ENCODE data around the gene FOXP1.

The FOXP1 gene

GRCh38 chr3:71503525-71504249 lies 79.8 kb downstream of the FOXP1 start:
- no peak for DNase-seq

GRCh38 chr3:71502066-71502625 lies 81.4 kb downstream of the FOXP1 start:
- no peak for DNase-seq

GRCh38 chr3:71500696-71501095 lies 82.8 kb downstream of the FOXP1 start:
- no peak for DNase-seq

GRCh38 chr3:71499227-71499876 lies 84.2 kb downstream of the FOXP1 start:
- no peak for DNase-seq

GRCh38 chr3:71498543-71498942 lies 85.0 kb downstream of the FOXP1 start:
- no peak for DNase-seq

GRCh38 chr3:71497971-71498444 lies 85.5 kb downstream of the FOXP1 start:
- no peak for DNase-seq

GRCh38 chr3:71497367-71497897 lies 86.1 kb downstream of the FOXP1 start:
- DNase-seq: no peak

- peak in 1 of 2 experiments; percentile 14 for DNase-seq
Measured at GRCh38 chr3:71495708-71496472, 87.6 kb downstream of the FOXP1 start.

GRCh38 chr3:71494212-71494611 lies 89.3 kb downstream of the FOXP1 start:
- DNase-seq: no peak

- no peak for DNase-seq
Measured at GRCh38 chr3:71492974-71493771, 90.4 kb downstream of the FOXP1 start.

GRCh38 chr3:71492566-71492965 lies 91.0 kb downstream of the FOXP1 start:
- DNase-seq: no peak

GRCh38 chr3:71491154-71491752 lies 92.3 kb downstream of the FOXP1 start:
- no peak for DNase-seq

GRCh38 chr3:71490692-71491091 lies 92.8 kb downstream of the FOXP1 start:
- no peak for DNase-seq

- no peak for DNase-seq
Measured at GRCh38 chr3:71489315-71489761, 94.2 kb downstream of the FOXP1 start.

- DNase-seq: no peak
Measured at GRCh38 chr3:71488882-71489281, 94.6 kb downstream of the FOXP1 start.

GRCh38 chr3:71488391-71488809 lies 95.1 kb downstream of the FOXP1 start:
- no peak for DNase-seq

GRCh38 chr3:71487418-71487817 lies 96.1 kb downstream of the FOXP1 start:
- DNase-seq: peak; percentile 71 to 72

- DNase-seq: no peak
Measured at GRCh38 chr3:71486831-71487230, 96.7 kb downstream of the FOXP1 start.

- peak; percentile 70 to 73 for DNase-seq
Measured at GRCh38 chr3:71485896-71486295, 97.6 kb downstream of the FOXP1 start.

- no peak for DNase-seq
Measured at GRCh38 chr3:71484452-71484851, 99.1 kb downstream of the FOXP1 start.

- no peak for DNase-seq
Measured at GRCh38 chr3:71484047-71484446, 99.5 kb downstream of the FOXP1 start.

- DNase-seq: no peak
Measured at GRCh38 chr3:71482771-71483170, 100.8 kb downstream of the FOXP1 start.
